GM18517 (cell line): ENCODE data around the gene YWHAB.

Source experiments
- ATAC-seq: cut with Tn5 transposase; IDR thresholded peaks from one replicate; pipeline ENCODE4 v1.9.1; 2021; ENCODE audit warnings: mild to moderate bottlenecking, moderate library complexity; ENCODE audit not compliant: unreplicated experiment

Gene YWHAB

DNA sequence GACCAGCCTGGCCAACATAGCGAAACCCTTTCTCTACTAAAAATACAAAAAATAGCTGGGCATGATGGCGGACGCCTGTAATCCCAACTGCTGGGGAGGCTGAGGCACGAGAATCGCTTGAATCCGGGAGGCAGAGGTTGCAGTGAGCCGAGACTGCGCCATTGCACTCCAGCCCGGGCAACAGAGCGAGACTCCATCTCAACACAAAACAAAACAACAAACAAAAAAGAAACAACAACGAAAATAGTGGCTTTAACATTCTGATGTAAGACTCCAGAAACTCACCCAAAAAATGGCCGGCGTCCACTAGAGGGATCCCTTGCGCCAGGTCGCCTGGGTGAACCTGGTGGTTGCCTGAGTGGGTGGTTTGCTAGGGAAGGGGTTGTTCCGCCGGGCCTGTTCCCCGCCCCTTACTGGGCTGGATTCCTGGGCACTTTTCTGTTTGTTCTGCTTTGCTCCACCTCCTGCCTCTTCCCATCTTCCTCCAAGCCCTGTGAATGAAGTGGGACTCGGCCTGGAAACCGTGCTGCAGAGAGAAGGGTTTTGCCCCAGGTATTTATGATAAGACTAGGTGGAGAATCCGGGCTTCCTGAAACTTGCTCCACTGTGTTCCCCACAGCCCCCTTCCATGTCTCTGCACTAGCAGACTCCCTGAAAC is 25.9 kb downstream of the YWHAB start:
- no peak for ATAC-seq

DNA sequence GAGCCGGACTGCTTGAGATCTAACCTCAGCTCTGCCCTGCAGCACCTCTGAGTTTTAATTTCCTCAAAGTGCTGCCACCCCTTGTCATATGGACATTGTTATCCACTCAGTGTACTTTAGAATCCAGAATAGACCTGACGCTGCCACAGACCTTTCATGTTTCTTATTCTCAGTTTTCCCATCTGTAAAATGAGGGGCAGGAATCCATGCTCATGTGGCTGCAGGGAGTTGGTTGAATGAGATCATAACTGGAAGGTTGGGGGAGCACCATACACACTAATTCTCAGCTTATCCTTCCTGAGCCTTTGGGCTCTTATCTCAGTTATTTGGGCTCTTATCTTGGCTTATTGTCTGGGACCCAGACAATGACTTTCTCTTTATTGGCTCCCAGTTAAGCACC is 26.7 kb downstream of the YWHAB start:
- ATAC-seq = no peak

DNA sequence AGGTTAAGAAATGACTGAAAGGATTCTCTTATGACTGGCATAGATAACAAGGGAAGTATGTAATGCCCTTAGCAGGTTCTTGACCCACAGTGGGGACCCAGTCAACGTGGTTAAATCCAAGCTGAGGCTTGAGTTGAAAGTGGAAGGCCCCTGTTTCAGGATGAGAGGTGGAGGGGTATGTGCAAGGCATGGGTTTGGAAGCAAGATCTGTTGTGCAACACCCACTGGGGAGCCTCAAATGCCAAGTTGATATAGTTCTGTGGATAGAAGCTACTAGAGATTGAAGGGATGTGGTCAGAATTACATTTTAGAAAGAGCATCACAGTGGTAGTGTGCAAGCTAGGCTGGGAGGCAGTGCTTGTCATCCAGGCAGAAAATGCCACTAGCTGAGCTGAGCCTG is 29.4 kb downstream of the YWHAB start:
- no peak for ATAC-seq

DNA sequence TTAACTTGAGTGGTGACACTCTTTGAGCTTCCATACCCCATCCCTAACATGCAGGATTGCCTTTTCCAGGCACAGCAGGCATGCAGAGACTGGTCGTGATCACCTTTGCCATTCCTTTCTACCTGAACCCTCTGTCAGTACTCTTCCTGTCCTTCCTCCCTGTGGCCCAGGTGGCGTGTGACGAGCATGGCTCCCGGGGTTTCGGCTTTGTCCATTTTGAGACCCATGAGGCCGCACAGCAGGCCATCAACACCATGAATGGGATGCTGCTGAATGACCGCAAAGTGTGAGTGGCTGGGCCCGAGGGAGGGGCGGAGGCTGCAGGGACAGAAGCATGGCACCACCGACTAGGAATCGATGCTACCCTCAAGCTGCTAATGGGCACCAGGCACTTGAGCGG is 31.1 kb downstream of the YWHAB start:
- no peak for ATAC-seq

DNA sequence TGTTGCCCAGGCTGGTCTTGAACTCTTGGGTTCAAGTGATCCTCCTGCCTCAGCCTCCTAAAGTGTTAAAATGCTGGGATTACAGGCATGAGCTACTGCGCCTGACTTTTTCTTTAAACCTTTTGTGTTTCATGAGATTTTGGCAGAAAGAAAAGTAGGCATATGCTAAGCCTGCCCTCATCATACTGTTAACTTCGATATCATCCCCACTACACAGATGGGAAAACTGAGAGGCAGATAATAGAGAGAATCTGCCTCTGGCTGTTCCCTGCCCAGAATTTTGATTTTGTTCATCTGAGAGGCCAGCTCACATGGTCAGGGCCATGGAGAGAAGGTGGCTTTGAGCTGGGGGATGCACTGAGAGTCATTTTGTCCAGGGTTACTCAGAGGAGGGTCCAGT is 31.9 kb downstream of the YWHAB start:
- no peak for ATAC-seq

DNA sequence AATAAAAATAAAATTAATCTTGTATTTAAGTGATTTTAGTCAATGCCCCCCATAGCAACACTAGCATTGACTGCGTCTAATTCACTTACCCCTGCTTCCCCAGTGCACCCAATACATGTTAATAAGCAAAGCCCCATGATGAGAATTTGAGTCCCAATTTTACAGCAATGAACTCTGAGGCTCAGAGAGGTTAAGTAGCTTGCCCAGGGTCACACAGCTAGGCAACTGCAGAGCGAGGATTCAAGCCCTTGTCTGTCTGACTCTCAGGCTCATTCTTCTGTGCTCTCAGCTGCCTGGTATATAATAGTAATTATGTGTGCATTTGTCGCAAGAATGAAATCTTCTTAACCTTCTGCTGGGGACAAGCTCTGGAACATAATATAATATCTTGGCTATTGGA is 32.8 kb downstream of the YWHAB start:
- ATAC-seq = no peak

DNA sequence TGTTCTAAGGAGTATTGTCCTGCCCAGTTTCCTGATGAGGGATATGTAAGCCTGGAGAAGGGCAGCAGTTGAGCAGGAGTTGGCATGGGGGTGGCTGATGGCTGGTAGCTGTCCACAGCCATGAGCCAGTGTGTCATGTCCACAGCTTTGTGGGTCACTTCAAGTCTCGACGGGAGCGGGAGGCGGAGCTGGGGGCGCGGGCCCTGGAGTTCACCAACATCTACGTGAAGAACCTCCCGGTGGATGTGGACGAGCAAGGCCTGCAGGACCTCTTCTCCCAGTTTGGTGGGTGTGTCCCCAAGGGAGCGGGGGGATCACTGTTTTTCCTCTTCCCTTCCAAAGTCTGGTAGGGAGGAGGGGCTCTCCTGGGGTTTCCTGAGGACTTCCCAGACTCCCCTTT is 33.3 kb downstream of the YWHAB start:
- no peak for ATAC-seq

DNA sequence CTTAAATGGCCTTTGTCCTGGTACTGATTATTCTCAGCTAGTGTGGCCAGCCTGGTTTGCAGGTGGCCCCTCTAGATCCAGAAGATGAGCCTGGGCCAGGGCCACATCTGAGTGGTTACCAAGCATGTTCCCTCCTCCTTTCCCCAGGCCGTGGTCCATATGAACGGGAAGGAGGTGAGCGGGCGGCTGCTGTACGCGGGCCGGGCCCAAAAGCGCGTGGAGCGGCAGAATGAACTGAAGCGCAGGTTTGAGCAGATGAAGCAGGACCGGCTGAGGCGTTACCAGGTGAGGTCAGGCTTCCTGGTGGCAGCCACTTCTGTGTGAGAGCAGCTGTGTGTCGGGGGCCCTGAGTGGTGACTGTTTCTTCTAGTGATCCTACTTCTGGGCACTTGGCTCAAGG is 35.9 kb downstream of the YWHAB start:
- ATAC-seq = no peak

DNA sequence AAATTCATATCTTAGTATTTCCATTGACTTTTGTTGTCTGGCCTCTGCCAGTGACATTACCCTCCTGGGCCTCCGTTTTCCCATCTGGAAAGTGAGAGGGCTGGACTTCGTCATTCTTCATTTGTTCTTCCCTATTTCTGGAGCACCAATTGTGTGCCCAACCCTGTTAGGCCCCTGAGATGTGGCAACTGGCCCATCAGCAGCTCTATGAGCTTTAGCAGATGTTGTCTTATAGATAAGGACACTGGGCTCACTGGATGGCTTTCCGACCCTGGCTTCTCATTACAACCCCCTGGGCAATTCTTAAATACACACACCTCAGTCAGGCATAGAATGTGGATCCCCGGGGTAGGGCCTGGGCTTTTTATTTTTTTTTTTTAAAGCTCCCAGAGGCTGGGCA is 39.0 kb downstream of the YWHAB start:
- ATAC-seq = no peak

DNA sequence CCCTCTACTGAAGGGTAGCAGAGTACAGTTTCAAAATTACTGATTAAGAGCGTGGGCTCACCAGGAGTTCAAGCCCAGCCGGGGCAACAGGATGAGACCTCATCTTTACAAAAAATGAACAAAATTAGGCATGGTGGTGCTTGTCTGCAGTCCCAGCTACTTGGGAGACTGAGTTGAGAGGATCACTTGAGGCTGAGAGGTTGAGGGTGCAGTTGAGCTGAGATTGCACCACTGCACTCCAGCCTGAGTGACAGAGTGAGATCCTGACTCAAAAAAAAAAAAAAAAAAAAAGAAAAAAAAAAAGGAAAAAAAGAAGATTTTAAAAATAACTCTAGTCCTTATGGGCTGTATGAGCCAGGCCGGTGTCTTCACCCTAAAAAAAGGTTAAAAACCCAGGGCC is 43.1 kb downstream of the YWHAB start:
- ATAC-seq = no peak

DNA sequence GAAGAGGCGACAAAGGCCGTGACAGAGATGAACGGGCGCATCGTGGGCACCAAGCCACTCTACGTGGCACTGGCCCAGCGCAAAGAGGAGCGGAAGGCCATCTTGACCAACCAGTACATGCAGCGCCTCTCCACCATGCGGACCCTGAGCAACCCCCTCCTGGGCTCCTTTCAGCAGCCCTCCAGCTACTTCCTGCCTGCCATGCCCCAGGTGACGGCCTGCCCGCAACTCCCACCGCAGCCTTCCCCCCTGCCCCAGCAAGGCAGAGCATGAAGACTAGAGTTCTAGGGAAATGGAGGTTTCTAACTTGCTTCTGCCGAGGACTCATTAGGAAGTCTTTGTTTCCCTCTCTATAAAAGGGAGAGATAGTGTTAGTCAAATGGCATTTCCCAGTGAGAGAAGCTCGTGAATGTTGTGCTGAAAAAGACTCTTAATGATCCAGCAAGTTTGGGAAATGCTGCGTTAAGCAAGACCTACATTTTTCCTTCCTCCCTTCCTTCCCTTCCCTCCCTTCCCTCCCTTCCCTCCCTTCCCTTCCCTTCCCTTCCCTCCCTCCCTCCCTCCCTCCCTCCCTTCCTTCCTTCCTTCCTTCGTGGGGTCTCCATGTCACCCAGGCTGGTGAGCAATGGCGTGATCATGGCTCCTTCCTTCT is 45.1 kb downstream of the YWHAB start:
- ATAC-seq = no peak

DNA sequence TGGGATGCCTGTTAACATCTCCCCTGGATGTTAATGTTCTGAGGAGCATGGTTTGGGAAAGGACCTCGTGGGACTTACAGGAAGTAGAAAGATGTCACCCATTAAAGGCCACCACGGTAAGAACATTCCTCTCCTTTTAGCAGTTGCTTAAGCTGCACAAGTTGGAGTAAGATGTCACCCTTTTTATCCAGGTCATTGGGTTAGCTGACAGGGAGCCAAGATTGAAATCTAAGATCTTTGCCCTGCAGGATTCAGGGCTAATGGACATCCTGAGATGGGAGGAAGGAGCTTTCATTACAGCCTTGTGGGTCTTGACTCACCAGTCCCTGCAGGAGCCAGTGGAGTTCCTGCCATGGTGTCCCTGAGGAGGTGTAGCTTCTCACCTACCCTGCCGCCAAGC is 46.4 kb downstream of the YWHAB start:
- ATAC-seq = no peak

DNA sequence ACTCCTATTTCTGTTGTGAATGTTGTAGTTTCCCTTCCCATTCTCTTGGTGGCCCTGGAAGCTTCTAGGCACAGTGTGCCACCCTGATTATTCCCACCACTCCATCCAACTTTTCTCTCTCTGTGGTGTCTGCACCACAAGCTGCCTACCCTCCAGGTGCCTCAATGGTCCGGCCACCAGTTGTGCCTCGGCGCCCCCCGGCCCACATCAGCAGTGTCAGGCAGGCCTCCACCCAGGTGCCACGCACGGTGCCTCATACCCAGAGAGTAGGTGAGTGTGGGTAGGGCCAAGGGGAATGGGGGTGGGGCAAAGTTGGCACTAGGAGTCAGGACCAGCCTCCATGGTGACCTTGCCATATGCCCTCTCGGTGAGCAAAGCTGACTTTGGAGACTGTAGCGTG is 47.4 kb downstream of the YWHAB start:
- no peak for ATAC-seq

DNA sequence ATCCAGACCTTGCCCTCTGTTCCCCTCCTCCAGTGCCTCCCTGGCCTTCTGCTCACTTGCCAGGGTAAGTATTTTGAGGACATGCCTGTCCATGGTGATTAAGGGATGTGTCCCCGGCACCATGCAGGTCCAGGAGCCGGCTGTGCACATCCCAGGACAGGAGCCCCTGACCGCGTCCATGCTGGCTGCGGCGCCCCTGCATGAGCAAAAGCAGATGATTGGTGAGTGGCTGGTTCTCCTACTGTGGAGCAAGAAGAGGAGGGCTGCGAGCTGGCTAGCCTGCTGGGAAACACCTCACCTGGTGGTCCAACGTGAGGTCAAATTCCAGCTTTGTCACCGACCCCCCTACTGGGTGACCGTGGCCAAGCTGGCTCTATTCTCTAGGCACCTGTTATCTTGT is 51.0 kb downstream of the YWHAB start:
- ATAC-seq = no peak

DNA sequence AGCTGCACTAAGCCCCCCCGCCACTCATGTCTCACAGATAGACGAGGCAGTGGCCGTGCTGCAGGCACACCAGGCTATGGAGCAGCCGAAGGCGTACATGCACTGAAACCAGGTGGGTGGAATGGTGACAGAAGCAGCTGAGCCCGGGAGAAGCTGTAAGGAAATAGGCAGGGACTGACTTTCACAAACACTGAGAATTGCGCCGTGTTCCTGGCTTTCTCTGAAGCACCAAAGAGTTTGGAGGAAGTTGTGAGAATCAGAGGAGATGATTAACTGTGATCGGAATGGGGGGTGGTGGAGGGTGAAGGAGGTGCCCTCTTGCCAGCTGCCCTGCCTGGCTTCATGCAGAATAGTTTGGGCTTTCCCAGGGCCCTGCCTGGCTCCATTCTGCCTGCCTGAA is 53.1 kb downstream of the YWHAB start:
- ATAC-seq = no peak

DNA sequence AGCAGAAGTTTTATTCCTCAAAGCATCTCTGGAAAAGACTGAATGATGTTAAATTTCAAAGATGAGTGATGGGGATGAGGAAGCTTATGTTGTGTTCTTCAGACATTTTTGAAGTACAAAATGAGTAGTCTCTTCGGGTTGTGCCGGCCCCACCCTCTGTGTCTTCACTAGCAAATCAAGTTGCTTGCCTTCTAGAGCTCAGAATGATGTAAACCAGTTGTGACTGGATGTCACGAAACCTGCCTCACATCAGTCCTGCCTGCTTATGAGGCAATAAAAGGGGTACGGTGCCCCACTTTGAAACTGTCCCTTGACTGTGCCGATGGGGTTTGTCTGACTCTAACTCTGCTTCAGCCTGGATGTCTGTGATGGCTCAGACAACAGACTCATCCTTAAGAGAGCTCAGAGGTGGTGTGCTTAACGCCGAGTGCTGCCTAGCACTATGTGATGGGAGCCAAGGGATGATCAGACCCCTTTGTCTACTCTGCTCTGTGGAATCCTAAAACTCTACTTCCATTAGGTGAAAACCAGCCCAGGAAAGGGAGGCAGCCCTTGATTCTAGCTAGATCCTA is 55.7 kb downstream of the YWHAB start:
- no peak for ATAC-seq

DNA sequence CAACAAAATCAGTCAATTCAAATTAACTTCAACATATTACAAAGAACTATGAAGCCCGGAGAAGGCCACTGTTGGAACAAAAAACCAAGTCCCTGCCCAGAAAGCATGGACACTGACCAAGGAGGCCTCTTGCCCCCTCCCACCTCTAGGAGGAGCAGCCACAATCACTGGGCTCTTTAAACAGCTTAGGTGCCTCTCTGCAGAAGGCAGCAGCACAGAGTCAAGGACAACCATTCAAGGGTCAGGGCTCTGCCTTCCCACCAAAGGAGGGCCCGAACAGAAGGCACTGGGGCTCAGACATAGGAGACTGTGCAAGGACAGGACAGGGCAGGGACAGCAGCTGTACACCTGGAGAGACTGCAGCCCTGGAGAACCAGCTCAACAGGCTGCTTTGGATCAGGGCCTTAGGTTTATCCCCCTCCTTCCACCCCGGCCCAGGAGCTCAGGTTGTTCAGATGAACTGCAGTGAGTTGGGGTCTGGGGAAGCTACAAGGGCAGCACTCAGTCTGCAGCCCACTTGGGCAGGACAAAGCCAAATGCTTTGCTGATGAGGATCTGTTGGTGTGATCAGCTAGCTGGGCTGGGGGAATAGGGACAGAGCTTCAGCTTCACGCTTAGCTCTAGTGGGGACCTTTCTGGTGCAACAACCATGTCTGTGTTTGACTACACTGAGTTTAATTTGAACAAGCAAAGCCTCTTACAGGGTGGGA is 56.9 kb downstream of the YWHAB start:
- no peak for ATAC-seq

DNA sequence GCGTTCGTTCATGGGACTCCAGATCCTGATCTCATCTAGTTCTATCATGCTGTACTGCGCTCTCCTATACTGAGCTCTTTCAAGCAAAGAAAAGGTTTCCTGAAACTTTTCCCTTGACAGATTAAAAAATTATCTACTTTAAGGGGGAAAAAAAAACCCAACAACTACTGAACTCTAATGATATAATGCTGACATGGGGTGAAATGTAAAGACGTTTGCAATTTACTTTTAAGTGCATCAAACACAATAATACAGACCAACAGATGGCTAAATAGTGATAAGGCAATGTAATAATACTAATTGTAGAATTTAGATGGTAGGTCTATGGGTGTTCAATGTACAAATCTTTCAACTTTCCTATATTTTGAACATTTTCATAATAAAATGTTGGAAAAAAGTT is 58.3 kb downstream of the YWHAB start:
- ATAC-seq = no peak

DNA sequence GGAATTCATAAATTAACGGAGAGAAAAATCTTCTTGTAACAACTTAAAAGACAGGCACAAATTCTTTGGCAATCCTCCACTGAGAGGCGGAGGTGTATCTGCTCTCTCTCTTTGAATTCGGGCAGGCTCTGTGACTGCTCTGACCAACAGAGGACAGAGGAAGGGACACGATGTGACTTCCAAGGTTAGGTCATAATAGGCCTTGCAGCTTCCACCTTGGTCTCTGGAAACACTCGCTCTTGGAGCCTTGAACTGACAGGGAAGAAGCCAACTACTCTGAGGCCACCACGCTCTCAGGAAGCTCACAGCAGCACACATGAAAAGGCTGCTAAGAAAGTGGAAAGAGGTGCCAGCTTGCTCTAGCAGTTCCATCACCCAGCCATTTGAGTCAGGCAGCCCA is 59.8 kb downstream of the YWHAB start:
- no peak for ATAC-seq

DNA sequence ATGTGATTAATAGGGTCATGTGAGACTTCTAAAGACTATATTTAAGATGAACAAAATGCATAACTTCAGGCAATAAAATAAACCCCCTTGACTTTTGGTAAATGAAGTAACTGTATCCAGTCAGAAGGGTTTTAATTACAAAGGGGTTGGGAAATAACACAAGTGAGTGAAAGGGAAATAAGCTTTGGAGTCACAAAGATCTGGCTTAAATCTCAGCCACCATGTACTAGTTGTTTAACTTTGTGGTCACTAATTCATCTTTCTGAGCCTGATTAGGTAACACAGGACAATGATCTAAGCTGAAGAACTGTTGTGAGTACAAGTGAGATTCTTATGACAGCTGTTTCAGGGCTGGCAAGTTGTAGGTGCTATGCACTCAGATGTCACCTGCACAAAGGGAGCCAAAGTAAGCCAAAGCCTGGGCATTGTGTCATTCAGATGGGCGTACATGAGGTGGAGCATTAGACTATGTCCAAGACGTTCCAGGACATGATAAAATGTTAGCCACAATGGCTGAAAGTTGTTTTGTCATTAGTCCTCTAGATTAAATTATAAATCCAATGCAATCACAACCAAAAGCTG is 60.9 kb downstream of the YWHAB start:
- ATAC-seq = no peak

DNA sequence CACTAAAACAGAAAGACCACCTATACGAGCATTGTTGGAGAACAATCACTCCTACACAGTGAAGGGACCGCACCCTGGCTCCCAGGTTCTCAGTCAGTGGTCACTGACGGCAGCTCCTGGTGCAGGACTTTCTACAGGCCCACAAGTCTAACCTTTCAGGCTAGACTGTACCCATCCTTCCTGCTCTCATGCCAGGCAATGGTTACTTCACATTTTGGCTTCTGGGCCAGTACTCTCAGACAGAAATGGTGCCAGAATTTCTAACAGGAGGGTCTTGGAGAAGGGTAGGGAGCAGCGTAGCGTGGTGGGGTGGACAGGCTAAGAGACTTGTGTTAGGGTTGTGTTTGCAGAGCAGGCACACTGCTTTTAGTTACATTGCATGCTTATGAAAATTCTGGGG is 62.6 kb downstream of the YWHAB start:
- ATAC-seq = no peak

DNA sequence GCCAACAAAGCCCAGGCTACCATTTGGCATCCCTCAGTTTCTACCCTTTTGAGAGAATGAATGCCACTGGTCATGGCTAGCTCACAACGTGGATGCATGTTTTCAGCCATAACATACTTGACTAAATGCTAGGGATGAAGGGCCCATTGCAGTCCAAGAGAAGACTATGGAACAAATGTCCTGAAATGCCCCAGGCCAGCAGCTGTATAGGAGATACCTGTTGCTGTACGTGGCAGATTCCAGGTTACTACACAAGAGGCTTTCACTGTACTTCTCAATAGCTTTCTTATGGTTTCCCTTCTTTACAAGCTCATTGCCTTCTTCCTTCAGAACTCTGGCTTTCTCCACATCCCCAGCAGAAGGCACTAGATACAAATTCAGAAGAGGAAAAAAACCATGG is 63.0 kb downstream of the YWHAB start:
- ATAC-seq = no peak
